HG02759 (cell line): ENCODE data around the gene KCNQ5.
"Not testable (repeated sequence)": the region's sequence is repeated elsewhere in the genome, so short reads cannot be mapped to it uniquely, and the experiment has no call there.

Source experiments
- ATAC-seq: cut with Tn5 transposase; IDR thresholded peaks from one replicate; pipeline ENCODE4 v1.9.1; 2021; ENCODE audit warnings: mild to moderate bottlenecking, moderate library complexity; ENCODE audit not compliant: unreplicated experiment

Gene KCNQ5

GRCh38 chr6:73227606-73228255 lies 605.9 kb downstream of the KCNQ5 start:
- no peak for ATAC-seq

GRCh38 chr6:73231986-73232391 lies 610.1 kb downstream of the KCNQ5 start:
- ATAC-seq: peak; percentile 75

- ATAC-seq: no peak
These were observed 611.2 kb downstream of the KCNQ5 start for GRCh38 chr6:73233048-73233447.

- not testable (repeated sequence) for ATAC-seq
These were observed 612.1 kb downstream of the KCNQ5 start for GRCh38 chr6:73233971-73234370.

GRCh38 chr6:73234733-73235132 lies 612.9 kb downstream of the KCNQ5 start:
- ATAC-seq: no peak

GRCh38 chr6:73236144-73236750 lies 614.4 kb downstream of the KCNQ5 start:
- no peak for ATAC-seq

- ATAC-seq: no peak
These were observed 618.9 kb downstream of the KCNQ5 start for GRCh38 chr6:73240730-73241129.

GRCh38 chr6:73242001-73242400 lies 620.1 kb downstream of the KCNQ5 start:
- ATAC-seq: no peak
